ENCODE data around the gene LRRC3.

The LRRC3 gene

GRCh38 chr21:44408226-44408625, 47.1 kb upstream of the LRRC3 start:
- no peak overlapping the region for H3K9ac ChIP-seq
- TF ChIP-seq CTCF (conservative IDR thresholded peaks at IDR 0.05; ENCODE audit: low read depth, low read length): no peak
- no peaks in the 10 kb centered on the region for H3K79me2 ChIP-seq (ENCODE audit: insufficient read depth, low read depth)
- H4K20me1 ChIP-seq (ENCODE audit: insufficient read depth): no peaks in the 10 kb centered on the region
- peaks cover 7% of the 10 kb centered on the region; the same call in 1 of the 2 replicates for H3K27me3 ChIP-seq (ENCODE audit: insufficient read depth, low read depth)
- H3K4me2 ChIP-seq: no peak overlapping the region
- H3K36me3 ChIP-seq (ENCODE audit: insufficient read depth): no peaks in the 10 kb centered on the region
- H3K27ac ChIP-seq: no peak overlapping the region
- H3K4me3 ChIP-seq (IDR thresholded peaks at IDR 0.05; ENCODE audit: insufficient read depth, low read depth, low read length): no peak overlapping the region
- no peaks in the 10 kb centered on the region for H3K4me1 ChIP-seq (ENCODE audit: low read depth, poor library complexity, severe bottlenecking)
- no peak overlapping the region for H2AFZ ChIP-seq (ENCODE audit: low read depth)

- Histone ChIP-seq H4K20me1 (ENCODE audit: insufficient read depth) (no peaks in the 10 kb centered on the region), H2AFZ (ENCODE audit: low read depth) (no peak overlapping the region), H3K27ac (no peak overlapping the region), H3K4me1 (ENCODE audit: low read depth, poor library complexity, severe bottlenecking) (no peaks in the 10 kb centered on the region), H3K36me3 (ENCODE audit: insufficient read depth) (no peaks in the 10 kb centered on the region), H3K9ac (no peak overlapping the region), H3K4me2 (no peak overlapping the region), H3K27me3 (ENCODE audit: insufficient read depth, low read depth) (peaks cover 22% of the 10 kb centered on the region; the same call in 1 of the 2 replicates), H3K4me3 (IDR thresholded peaks at IDR 0.05; ENCODE audit: insufficient read depth, low read depth, low read length) (no peak overlapping the region), H3K79me2 (ENCODE audit: insufficient read depth, low read depth) (no peaks in the 10 kb centered on the region)
- no peak for TF ChIP-seq CTCF (conservative IDR thresholded peaks at IDR 0.05; ENCODE audit: low read depth, low read length)
Observed at GRCh38 chr21:44413566-44414290, 41.6 kb upstream of the LRRC3 start.

GRCh38 chr21:44414291-44415072, 40.8 kb upstream of the LRRC3 start:
- H3K36me3 ChIP-seq (ENCODE audit: insufficient read depth): no peaks in the 10 kb centered on the region

More at GRCh38 chr21:44414291-44415072, 40.8 kb upstream of the LRRC3 start:
- H3K27me3 ChIP-seq (ENCODE audit: insufficient read depth, low read depth): peaks cover 21% of the 10 kb centered on the region; the same call in 1 of the 2 replicates
- no peak for TF ChIP-seq CTCF (conservative IDR thresholded peaks at IDR 0.05; ENCODE audit: low read depth, low read length)
- no peak overlapping the region for H2AFZ ChIP-seq (ENCODE audit: low read depth)
- H4K20me1 ChIP-seq (ENCODE audit: insufficient read depth): no peaks in the 10 kb centered on the region
- H3K4me3 ChIP-seq (IDR thresholded peaks at IDR 0.05; ENCODE audit: insufficient read depth, low read depth, low read length): no peak overlapping the region
- no peaks in the 10 kb centered on the region for H3K4me1 ChIP-seq (ENCODE audit: low read depth, poor library complexity, severe bottlenecking)
- H3K4me2 ChIP-seq: no peak overlapping the region
- no peaks in the 10 kb centered on the region for H3K79me2 ChIP-seq (ENCODE audit: insufficient read depth, low read depth)
- no peak overlapping the region for H3K9ac ChIP-seq
- H3K27ac ChIP-seq: no peak overlapping the region
